NCI-H446 treated with DMSO at 0.1 percent for 48 hours (cell line): ENCODE results near the gene ASF1B.
"Not testable (repeated sequence)": the region's sequence is repeated elsewhere in the genome, so short reads cannot be mapped to it uniquely, and the experiment has no call there.

ENCODE experiments used
- DNase-seq: peaks from one replicate; lab custom pipeline; 2025; lab: John Stamatoyannopoulos, UW

ASF1B gene

GRCh38 chr19:14136509-14137281, at the start of gene ASF1B:
ASF1B (minus strand) TSS chr19:14136589; CDS start chr19:14136456, 133 bp downstream.
- DNase-seq: peak; percentile 100

GRCh38 chr19:14185691-14186090, 49.3 kb upstream of the ASF1B start:
- not testable (repeated sequence) for DNase-seq

GRCh38 chr19:14185158-14185557, 48.8 kb upstream of the ASF1B start:
- no peak for DNase-seq

- no peak for DNase-seq
Measured at GRCh38 chr19:14183741-14184350, 47.5 kb upstream of the ASF1B start.

DNA sequence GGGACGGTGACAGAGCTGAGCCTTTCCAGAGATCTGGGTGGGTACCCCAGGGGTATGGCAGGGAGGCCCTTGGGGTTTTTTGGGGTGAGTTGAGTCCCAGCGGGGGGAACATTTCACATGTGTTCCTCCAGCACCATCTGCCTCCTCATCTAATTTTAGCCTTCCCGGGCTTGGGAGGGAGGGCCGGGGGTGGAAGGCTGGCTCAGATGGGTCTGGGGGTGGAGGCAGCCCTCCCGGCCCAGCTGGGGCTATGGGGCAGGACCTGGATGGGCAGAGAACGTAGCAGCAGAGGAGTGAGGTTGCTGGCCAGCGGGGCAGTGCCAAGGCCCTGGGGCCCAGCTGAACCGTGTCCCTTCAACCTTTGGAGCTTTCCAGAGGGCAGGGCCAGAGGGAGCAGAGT, 46.1 kb upstream of the ASF1B start:
- no peak for DNase-seq

DNA sequence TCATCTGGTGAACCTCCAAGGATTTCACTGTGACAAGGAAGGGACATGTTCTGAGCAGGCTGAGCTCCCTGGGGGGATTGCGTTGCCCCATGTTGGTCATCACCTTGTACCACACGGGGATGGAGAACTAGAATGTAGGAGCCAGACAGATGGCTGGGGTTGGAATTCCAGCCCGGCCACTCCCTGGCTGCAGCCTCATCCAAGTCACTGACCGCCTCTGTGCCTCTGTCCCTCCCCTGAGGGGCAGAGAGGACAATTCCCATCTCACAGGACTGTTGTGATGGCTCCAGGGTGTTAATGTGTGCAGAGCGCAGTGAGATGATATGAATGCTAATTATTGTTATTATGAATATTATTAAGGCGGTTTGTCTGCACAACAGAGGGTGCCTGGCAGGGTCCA, 45.5 kb upstream of the ASF1B start:
- DNase-seq: no peak

- DNase-seq: not testable (repeated sequence)
Measured at GRCh38 chr19:14181199-14181598, 44.8 kb upstream of the ASF1B start.

DNA sequence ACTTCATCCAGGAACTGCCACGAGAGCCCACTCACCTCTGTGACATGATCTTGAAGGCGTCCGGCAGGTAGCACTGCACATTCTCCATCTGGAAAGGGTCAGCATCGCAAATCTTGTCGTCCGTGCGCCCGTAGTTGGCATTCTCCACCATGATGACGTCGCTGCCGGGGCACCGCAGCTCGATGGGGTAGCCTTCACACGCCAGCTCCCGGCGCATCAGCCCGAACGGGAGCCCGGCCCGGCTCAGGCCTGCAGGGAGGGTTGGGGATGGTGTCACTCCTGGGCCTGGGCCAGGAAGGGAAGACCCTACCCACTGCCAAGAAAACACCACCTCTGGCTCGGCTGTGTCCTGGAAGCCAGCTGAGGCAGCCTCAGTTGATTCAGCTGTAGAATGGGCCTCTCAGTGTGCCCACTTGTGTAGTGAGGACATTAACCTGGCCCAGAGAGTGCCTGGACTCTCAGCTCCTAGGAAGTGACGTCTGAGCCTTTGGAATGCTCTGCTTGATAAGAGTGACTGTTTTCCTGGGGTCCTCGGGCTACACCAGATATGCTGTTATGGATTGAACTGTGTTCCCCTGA, 41.2 kb upstream of the ASF1B start:
- DNase-seq: no peak

- no peak for DNase-seq
Measured at GRCh38 chr19:14175351-14175792, 39.0 kb upstream of the ASF1B start.

GRCh38 chr19:14174883-14175282, 38.5 kb upstream of the ASF1B start:
- DNase-seq: no peak

GRCh38 chr19:14168993-14169392, 32.6 kb upstream of the ASF1B start:
- no peak for DNase-seq

- DNase-seq: no peak
Measured at GRCh38 chr19:14168259-14168972, 32.0 kb upstream of the ASF1B start.

DNA sequence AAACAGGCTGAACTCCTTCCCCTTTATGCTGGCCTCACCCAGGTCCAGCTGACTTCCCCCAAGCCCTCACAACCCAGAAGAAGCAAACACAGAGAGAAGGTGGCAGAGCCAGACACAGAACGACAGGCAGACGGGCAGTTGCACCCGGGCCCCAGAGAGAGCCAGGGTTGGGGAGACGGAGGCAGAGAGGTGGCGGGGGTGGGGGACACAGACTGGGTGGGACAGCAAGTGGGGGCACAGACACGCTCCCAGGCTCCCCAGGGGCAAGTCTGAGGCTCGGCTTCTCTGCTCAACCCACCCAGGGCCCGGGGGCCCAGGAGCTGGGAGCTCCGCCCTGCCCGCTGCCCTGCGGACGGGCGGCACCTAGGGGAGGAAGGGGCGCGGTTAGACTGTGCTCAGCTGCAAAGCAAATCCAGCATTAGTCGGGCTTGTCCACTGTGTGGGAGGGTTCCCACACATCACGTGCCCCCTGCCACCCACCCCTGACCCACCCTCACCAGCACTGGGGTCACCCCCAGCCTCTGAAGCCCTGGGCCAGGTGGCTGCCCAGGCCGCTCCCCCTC, 31.3 kb upstream of the ASF1B start:
- no peak for DNase-seq

DNA sequence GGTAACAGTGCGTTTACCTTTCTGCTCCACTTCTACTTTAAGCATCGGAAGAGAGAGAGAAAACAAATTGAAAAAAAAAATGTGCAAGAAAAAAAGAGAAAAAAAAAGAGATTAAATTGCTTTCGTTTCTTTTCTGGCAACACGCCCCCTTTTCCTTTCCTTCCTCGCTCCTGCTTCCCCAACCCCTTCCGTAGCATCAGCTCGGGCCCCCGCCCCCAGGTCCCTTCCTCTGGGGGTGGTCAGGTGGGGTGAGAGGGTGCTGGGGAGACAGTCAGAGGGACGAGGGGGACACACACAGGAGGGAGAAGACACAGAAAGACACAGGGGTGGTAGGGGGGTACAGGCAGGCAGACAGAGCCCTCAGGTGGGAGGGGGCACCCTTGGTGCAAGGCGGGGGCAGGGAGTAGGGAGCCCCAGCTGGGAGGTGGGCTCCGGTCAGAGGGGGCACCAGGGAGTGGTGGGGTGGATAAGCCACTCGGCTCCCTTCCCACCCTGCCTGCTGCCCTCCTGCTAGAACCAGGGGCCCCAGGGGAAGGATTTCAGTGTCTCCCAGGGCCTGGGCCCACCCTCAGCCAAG, 30.7 kb upstream of the ASF1B start:
- DNase-seq: no peak

GRCh38 chr19:14165990-14166830, 29.8 kb upstream of the ASF1B start:
- no peak for DNase-seq

- no peak for DNase-seq
Measured at GRCh38 chr19:14164724-14165493, 28.5 kb upstream of the ASF1B start.

GRCh38 chr19:14164082-14164481, 27.7 kb upstream of the ASF1B start:
- DNase-seq: no peak

DNA sequence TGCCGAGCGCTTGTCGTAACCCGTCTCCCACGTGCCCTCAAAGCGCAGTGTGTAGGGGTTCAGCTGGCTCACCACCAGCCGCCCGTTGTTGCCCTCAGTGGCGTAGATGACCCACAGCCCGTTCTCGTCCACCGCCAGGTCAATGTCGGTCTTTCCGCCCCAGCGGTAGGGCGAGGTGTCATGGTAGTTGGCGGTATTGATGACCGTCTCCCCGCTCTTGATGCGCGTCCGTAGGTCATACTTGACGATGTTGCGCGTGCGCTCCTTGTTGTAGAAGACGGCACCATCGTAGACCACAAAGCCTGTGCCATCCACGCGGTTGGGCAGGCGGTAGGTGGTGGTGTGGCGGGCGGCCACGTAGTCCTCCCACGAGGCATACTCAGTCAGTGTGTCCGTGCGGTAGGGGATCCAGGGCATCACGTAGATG, 26.5 kb upstream of the ASF1B start:
- no peak for DNase-seq

GRCh38 chr19:14161305-14161704, 24.9 kb upstream of the ASF1B start:
- no peak for DNase-seq

DNA sequence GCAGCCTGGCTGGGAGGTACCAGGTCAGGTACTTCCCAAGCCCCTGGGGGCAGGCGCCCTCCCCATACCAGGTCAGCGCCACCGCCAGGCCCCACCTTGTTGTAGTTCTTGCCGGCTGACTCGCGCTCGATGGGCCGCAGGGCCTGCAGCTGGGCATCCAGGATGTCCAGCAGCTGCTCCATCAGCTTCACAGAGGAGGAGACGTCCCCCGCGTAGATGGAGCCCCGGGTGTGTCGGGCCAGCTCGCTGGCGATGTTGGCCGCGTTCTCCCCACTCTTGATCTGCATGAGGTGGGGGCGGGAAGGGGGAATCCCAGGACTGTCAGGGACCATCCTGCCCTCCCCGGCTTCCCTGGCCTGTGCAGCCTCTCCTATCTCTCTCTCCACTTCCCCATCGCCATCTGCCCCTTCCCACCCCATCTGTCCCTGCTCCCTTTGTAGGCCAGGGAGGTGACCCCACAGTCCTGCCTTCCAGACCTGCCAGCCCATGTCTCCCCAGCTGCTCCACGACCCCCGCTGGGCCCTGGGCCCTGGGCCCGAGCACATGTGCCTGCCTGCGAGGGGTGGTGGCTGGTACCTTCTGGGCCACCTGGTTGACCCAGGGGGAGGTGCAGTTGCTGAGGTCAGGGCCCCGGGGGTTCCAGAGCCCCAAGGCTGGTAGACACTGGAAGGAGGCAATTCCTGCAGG, 23.8 kb upstream of the ASF1B start:
- no peak for DNase-seq
